GM21515 (cell line): ENCODE measurements around the gene COQ4.

Experiments used
- ATAC-seq: cut with Tn5 transposase; IDR thresholded peaks from one replicate; pipeline ENCODE4 v1.9.1; 2021; ENCODE audit not compliant: unreplicated experiment

COQ4 gene

GRCh38 chr9:128372188-128372641, 49.6 kb downstream of the COQ4 start:
- ATAC-seq: no peak

GRCh38 chr9:128372784-128373183, 50.1 kb downstream of the COQ4 start:
- ATAC-seq: no peak

- ATAC-seq: no peak
Measured at GRCh38 chr9:128374221-128374675, 51.6 kb downstream of the COQ4 start.

GRCh38 chr9:128375865-128376264, 53.2 kb downstream of the COQ4 start:
- no peak for ATAC-seq

GRCh38 chr9:128382261-128382660, 59.6 kb downstream of the COQ4 start:
- ATAC-seq: no peak

GRCh38 chr9:128383007-128383753, 60.5 kb downstream of the COQ4 start:
- ATAC-seq: no peak
